ENCODE results near the gene MASP1. TPM values are rescaled to one million over a fixed set of nuclear protein-coding genes. Genes with fewer than 3 reads are reported as not detected.

Gene MASP1
- total RNA-seq, 2 donors from 2014 or later, result 0.52 to 11.1 TPM

DNA sequence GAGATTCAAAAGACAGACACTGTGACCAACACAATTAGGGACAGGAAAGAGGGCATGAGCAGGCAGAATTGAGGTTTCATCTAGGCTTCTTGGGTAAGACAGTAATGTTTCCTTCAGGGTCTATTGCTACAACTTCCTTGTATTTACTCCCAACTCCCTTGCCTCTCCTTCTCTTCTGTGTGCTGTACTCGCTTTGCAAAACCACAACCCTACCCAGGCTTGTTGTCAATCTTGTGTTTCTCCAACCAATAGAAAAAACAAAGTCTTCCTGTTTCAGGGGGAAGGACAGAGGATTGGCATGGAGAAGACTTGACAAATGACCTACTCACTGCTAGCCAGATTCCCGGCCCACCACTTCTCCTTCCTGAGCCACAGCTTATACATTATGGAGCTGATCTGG, 36.3 kb upstream of the MASP1 start:
- Histone ChIP-seq H3K27me3 (no peaks in the 10 kb centered on the region), H3K9ac (ENCODE audit: low read depth in 2 of 2, low read length in 2 of 2) (no peak overlapping the region), H3K4me1 (no peaks in the 10 kb centered on the region), H3K36me3 (no peaks in the 10 kb centered on the region), H3K27ac (no peak overlapping the region), H3K9me3 (no peaks in the 10 kb centered on the region), H3K4me3 (no peak overlapping the region)
- intact Hi-C loops (cut with DNase I), result no loop called here
- TF ChIP-seq, protein P1, sequence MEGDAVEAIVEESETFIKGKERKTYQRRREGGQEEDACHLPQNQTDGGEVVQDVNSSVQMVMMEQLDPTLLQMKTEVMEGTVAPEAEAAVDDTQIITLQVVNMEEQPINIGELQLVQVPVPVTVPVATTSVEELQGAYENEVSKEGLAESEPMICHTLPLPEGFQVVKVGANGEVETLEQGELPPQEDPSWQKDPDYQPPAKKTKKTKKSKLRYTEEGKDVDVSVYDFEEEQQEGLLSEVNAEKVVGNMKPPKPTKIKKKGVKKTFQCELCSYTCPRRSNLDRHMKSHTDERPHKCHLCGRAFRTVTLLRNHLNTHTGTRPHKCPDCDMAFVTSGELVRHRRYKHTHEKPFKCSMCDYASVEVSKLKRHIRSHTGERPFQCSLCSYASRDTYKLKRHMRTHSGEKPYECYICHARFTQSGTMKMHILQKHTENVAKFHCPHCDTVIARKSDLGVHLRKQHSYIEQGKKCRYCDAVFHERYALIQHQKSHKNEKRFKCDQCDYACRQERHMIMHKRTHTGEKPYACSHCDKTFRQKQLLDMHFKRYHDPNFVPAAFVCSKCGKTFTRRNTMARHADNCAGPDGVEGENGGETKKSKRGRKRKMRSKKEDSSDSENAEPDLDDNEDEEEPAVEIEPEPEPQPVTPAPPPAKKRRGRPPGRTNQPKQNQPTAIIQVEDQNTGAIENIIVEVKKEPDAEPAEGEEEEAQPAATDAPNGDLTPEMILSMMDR (IDR thresholded peaks at IDR 0.05), result no peak
- no peak for DNase-seq

DNA sequence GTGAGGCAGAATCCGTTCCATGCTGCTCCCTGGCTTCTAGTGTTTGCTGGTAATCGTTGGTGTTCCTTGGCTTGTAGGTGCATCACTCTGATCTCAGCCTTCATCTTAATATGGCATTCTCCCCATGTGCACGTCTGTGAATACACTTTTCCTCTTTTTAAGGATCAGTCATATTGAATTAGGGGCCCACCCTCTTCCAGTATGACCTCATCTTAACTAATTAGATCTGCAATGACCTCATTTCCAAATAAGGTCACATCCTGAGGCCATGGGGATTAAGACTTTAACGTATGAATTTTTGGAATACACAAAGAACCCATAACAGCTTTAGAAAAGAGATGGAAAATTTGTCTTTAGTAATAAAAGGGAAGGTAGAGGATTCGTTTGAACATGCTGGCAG, 34.1 kb upstream of the MASP1 start:
- no peaks in the 10 kb centered on the region for H3K27me3 ChIP-seq
- no peak overlapping the region for H3K9ac ChIP-seq (ENCODE audit: low read depth in 2 of 2, low read length in 2 of 2)
- no peak overlapping the region for H3K4me3 ChIP-seq
- no peak for DNase-seq
- intact Hi-C loops (cut with DNase I), result no loop called here
- H3K9me3 ChIP-seq, result no peaks in the 10 kb centered on the region
- no peak overlapping the region for H3K27ac ChIP-seq
- H3K4me1 ChIP-seq, result no peaks in the 10 kb centered on the region
- TF ChIP-seq, protein P1 (IDR thresholded peaks at IDR 0.05), result no peak
- H3K36me3 ChIP-seq, result no peaks in the 10 kb centered on the region

DNA sequence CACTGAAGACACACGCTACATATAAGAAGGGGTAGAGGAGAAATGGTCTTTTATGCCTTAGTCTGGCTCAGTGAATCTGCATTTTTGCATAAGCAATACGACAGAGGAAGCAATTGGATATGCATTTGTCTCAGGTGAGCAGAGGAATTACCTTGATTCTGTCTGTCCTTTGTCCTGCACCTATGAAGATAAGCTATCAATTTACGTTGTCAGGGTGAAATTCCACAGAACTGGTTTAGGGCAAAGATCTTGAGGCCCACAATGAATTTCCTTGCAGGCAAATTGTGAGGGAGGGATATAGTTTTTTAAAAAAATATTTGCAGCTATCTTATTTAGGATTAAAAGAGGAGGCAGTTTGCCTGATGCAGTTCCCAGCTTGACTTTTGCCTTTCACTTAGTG, 31.6 kb upstream of the MASP1 start:
- no peaks in the 10 kb centered on the region for H3K27me3 ChIP-seq
- no peak overlapping the region for H3K4me3 ChIP-seq
- DNase-seq, result no peak
- H3K9ac ChIP-seq (ENCODE audit: low read depth in 2 of 2, low read length in 2 of 2), result no peak overlapping the region
- intact Hi-C loops (cut with DNase I), result loop anchor here (5.0 kb wide), 1 partner anchor 299 kb away; no protein-coding TSS in a partner anchor
- TF ChIP-seq, protein P1 (IDR thresholded peaks at IDR 0.05), result no peak
- no peak overlapping the region for H3K27ac ChIP-seq
- no peaks in the 10 kb centered on the region for H3K9me3 ChIP-seq
- H3K4me1 ChIP-seq, result no peaks in the 10 kb centered on the region
- no peaks in the 10 kb centered on the region for H3K36me3 ChIP-seq

DNA sequence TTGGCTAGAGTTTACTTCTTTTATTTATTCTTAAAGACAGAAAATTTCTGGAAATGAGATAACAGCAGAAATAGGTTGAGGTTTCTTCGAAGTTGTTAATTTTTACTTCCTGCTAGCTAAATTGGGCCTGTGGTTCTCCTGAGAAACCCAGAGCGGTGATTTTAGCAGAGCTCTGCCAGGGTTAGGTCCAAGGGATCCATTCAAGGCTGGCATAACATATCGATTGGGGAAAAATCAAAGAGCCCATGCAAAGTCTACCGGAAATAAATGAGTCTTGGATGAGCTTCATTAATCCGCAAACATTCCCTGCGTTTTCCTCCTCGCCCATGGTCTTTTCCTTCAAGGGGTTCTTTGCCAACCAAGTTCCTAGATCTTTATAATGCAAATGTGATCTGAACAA, 30.8 kb upstream of the MASP1 start:
- DNase-seq, result no peak
- Histone ChIP-seq H3K9ac (ENCODE audit: low read depth in 2 of 2, low read length in 2 of 2) (no peak overlapping the region), H3K4me1 (no peaks in the 10 kb centered on the region), H3K36me3 (no peaks in the 10 kb centered on the region), H3K4me3 (no peak overlapping the region), H3K9me3 (no peaks in the 10 kb centered on the region), H3K27me3 (no peaks in the 10 kb centered on the region), H3K27ac (no peak overlapping the region)
- intact Hi-C loops (cut with DNase I), result loop anchor here (5.0 kb wide), 1 partner anchor 300 kb away; no protein-coding TSS in a partner anchor
- TF ChIP-seq, protein P1 (IDR thresholded peaks at IDR 0.05), result no peak

DNA sequence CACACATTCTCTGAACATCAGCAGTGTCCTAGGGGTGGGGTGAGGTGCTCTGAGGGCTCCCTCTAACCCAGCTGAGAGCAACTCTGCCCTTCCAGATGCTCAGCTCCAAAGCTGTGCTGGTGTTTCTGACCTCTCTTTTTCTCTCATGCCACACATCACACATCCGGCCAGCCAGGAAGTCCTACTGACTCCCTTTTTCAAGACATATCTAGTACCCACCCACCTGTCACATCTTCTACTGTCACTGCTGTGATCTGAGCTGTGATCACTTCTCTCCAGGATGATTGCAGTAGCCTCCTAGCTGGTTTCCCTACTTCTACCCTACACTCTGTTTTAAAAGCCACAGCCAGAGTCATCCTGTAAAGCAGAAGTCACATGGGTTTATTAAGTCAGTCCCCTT, 30.2 kb upstream of the MASP1 start:
- no peak overlapping the region for H3K27ac ChIP-seq
- H3K36me3 ChIP-seq, result no peaks in the 10 kb centered on the region
- TF ChIP-seq, protein P1 (IDR thresholded peaks at IDR 0.05), result no peak
- no peak overlapping the region for H3K4me3 ChIP-seq
- no peak overlapping the region for H3K9ac ChIP-seq (ENCODE audit: low read depth in 2 of 2, low read length in 2 of 2)
- H3K4me1 ChIP-seq, result no peaks in the 10 kb centered on the region
- no peak for DNase-seq
- H3K27me3 ChIP-seq, result no peaks in the 10 kb centered on the region
- no peaks in the 10 kb centered on the region for H3K9me3 ChIP-seq
- intact Hi-C loops (cut with DNase I), result loop anchor here (5.0 kb wide), 1 partner anchor 301 kb away; no protein-coding TSS in a partner anchor
